Measurements from ENCODE around the gene HFM1.
"Not testable (repeated sequence)": the region's sequence is repeated elsewhere in the genome, so short reads cannot be mapped to it uniquely, and the experiment has no call there.

The HFM1 gene

GRCh38 chr1:91404151-91405012 is at the start of gene HFM1:
Gene HFM1 (minus strand): TSS chr1:91404837. CDS start chr1:91401082, 3,755 bp downstream.
- TF ChIP-seq CTCF (IDR thresholded peaks at IDR 0.05; ENCODE audit: extremely low read depth, missing control alignments): no peak
- DNase-seq (ENCODE audit: low spot score): peak; percentile 78

- no peak for TF ChIP-seq CTCF (IDR thresholded peaks at IDR 0.05; ENCODE audit: extremely low read depth, missing control alignments)
- DNase-seq (ENCODE audit: low spot score): no peak
Observed at GRCh38 chr1:91454136-91454535, 49.5 kb upstream of the HFM1 start.

- no peak for DNase-seq (ENCODE audit: low spot score)
- no peak for TF ChIP-seq CTCF (IDR thresholded peaks at IDR 0.05; ENCODE audit: extremely low read depth, missing control alignments)
Observed at GRCh38 chr1:91450260-91450659, 45.6 kb upstream of the HFM1 start.

- not testable (repeated sequence) for DNase-seq (ENCODE audit: low spot score)
Observed at GRCh38 chr1:91447782-91448181, 43.1 kb upstream of the HFM1 start.

- not testable (repeated sequence) for DNase-seq (ENCODE audit: low spot score)
Observed at GRCh38 chr1:91441980-91442379, 37.3 kb upstream of the HFM1 start.

GRCh38 chr1:91440847-91441246 is 36.2 kb upstream of the HFM1 start:
- no peak for TF ChIP-seq CTCF (IDR thresholded peaks at IDR 0.05; ENCODE audit: extremely low read depth, missing control alignments)
- DNase-seq (ENCODE audit: low spot score): no peak

GRCh38 chr1:91439016-91439415 is 34.4 kb upstream of the HFM1 start:
- no peak for DNase-seq (ENCODE audit: low spot score)
- TF ChIP-seq CTCF (IDR thresholded peaks at IDR 0.05; ENCODE audit: extremely low read depth, missing control alignments): no peak

GRCh38 chr1:91428182-91428798 is 23.7 kb upstream of the HFM1 start:
- no peak for DNase-seq (ENCODE audit: low spot score)
- TF ChIP-seq CTCF (IDR thresholded peaks at IDR 0.05; ENCODE audit: extremely low read depth, missing control alignments): no peak
